H9 (cell line): Measurements from ENCODE around the gene SPAG4. TPM values are rescaled to one million over a fixed set of nuclear protein-coding genes. Genes with fewer than 3 reads are reported as not detected.

Experiments used
- DNase-seq: peaks from one replicate; pipeline ENCODE4 v3.0.0-alpha.2; 2017
- H2AFZ ChIP-seq: one replicate; pipeline ENCODE4 v1.6.1; 2013; ENCODE audit warnings: mild to moderate bottlenecking, low read length, control low read depth, moderate library complexity
- H2AK5ac ChIP-seq: 2 replicates; pipeline ENCODE4 v1.6.1; 2013; ENCODE audit warnings: low read length, control low read depth, mixed read lengths; ENCODE audit not compliant: insufficient read length
- H2BK120ac ChIP-seq: one replicate; pipeline ENCODE4 v1.6.1; 2013; ENCODE audit warnings: low read depth, mild to moderate bottlenecking, low read length, control low read depth, inconsistent platforms; ENCODE audit not compliant: poor library complexity, severe bottlenecking
- H2BK12ac ChIP-seq: 2 replicates; pipeline ENCODE4 v1.6.1; 2013; ENCODE audit warnings: low read length, control low read depth, mixed read lengths, low read depth; ENCODE audit not compliant: insufficient read length
- H2BK15ac ChIP-seq: 2 replicates; pipeline ENCODE4 v1.6.1; 2013; ENCODE audit warnings: low read depth, low read length, control low read depth
- H2BK20ac ChIP-seq: one replicate; pipeline ENCODE4 v1.6.1; 2013; ENCODE audit warnings: low read depth, mild to moderate bottlenecking, low read length, control low read depth, inconsistent platforms; ENCODE audit not compliant: poor library complexity, severe bottlenecking
- H2BK5ac ChIP-seq: 2 replicates; pipeline ENCODE4 v1.6.1; 2013; ENCODE audit warnings: low read length, control low read depth, mixed read lengths; ENCODE audit not compliant: insufficient read length
- H3K14ac ChIP-seq: 2 replicates; pipeline ENCODE4 v1.6.1; 2013; ENCODE audit warnings: low read length, control low read depth; ENCODE audit not compliant: insufficient read depth
- H3K18ac ChIP-seq: 2 replicates; pipeline ENCODE4 v1.6.1; 2013; ENCODE audit warnings: low read depth, mild to moderate bottlenecking, mixed read lengths, low read length, control low read depth; ENCODE audit not compliant: insufficient read length
- H3K23ac ChIP-seq: 2 replicates; pipeline ENCODE4 v1.6.1; 2013; ENCODE audit warnings: low read length, control low read depth, mixed read lengths, low read depth; ENCODE audit not compliant: insufficient read length
- H3K23me2 ChIP-seq: 2 replicates; pipeline ENCODE4 v1.6.1; 2013; ENCODE audit warnings: low read depth, mild to moderate bottlenecking, mixed read lengths, low read length, control low read depth; ENCODE audit not compliant: insufficient read length, poor library complexity, severe bottlenecking
- H3K27ac ChIP-seq: 2 replicates; pipeline ENCODE4 v1.5.1; 2013; ENCODE audit warnings: low read length, control low read depth, mixed read lengths, low read depth; ENCODE audit not compliant: insufficient read length
- H3K27me3 ChIP-seq: 2 replicates; pipeline ENCODE4 v1.6.1; 2013; ENCODE audit warnings: low read length, control low read depth, inconsistent platforms; ENCODE audit not compliant: insufficient read depth
- H3K4ac ChIP-seq: 2 replicates; pipeline ENCODE4 v1.6.1; 2013; ENCODE audit warnings: low read depth, mild to moderate bottlenecking, control low read depth, inconsistent platforms, low read length, moderate library complexity
- H3K4me1 ChIP-seq: 2 replicates; pipeline ENCODE4 v1.6.1; 2013; ENCODE audit warnings: low read length, control low read depth, inconsistent platforms; ENCODE audit not compliant: insufficient read depth
- H3K4me2 ChIP-seq: 2 replicates; pipeline ENCODE4 v1.6.1; 2013; ENCODE audit warnings: low read length, control low read depth, mixed read lengths; ENCODE audit not compliant: insufficient read length, insufficient read depth
- H3K56ac ChIP-seq: 2 replicates; pipeline ENCODE4 v1.6.1; 2013; ENCODE audit warnings: low read depth, mild to moderate bottlenecking, mixed read lengths, low read length, control low read depth; ENCODE audit not compliant: insufficient read length
- H3K79me1 ChIP-seq: 2 replicates; pipeline ENCODE4 v1.6.1; 2013; ENCODE audit warnings: low read depth, mild to moderate bottlenecking, moderate library complexity, low read length, control low read depth, inconsistent platforms; ENCODE audit not compliant: insufficient read depth, poor library complexity, severe bottlenecking
- H3K79me2 ChIP-seq: 2 replicates; pipeline ENCODE4 v1.6.1; 2013; ENCODE audit warnings: low read length, control low read depth, inconsistent platforms; ENCODE audit not compliant: insufficient read depth
- H3K9ac ChIP-seq: 2 replicates; pipeline ENCODE4 v1.6.1; 2013; ENCODE audit warnings: low read length, control low read depth, mixed read lengths; ENCODE audit not compliant: insufficient read length; ENCODE audit errors: extremely low read depth
- H3K9me3 ChIP-seq: one replicate; pipeline ENCODE4 v1.6.1; 2013; ENCODE audit warnings: low read depth, low read length, inconsistent platforms; ENCODE audit not compliant: control insufficient read depth
- H3T11ph ChIP-seq: one replicate; pipeline ENCODE4 v1.6.1; 2013; ENCODE audit warnings: mild to moderate bottlenecking, low read length, control low read depth, inconsistent platforms
- H4K20me1 ChIP-seq: one replicate; pipeline ENCODE4 v1.6.1; 2013; ENCODE audit not compliant: control insufficient read depth, insufficient read length, insufficient read depth
- H4K5ac ChIP-seq: 2 replicates; pipeline ENCODE4 v1.6.1; 2013; ENCODE audit warnings: low read depth, mild to moderate bottlenecking, mixed read lengths, low read length, control low read depth; ENCODE audit not compliant: insufficient read length
- H4K8ac ChIP-seq: replicated peaks from 2 replicates; pipeline ENCODE4 v1.6.1; 2013; ENCODE audit warnings: low read length, control low read depth, mixed read lengths, low read depth; ENCODE audit not compliant: insufficient read length
- H4K91ac ChIP-seq: 2 replicates; pipeline ENCODE4 v1.6.1; 2013; ENCODE audit warnings: low read depth, mild to moderate bottlenecking, moderate library complexity, mixed read lengths, low read length, control low read depth; ENCODE audit not compliant: insufficient read length
- H3K27ac Mint-ChIP-seq, 3 experiments: 2 replicates in 2 of 3; 3 replicates in 1 of 3; pipeline ENCODE4 v1.8.0; 2020 to 2021; ENCODE audit warnings: mixed read lengths in 3 of 3, mild to moderate bottlenecking in 1 of 3, moderate library complexity in 1 of 3
- H3K27me3 Mint-ChIP-seq: 2 replicates; pipeline ENCODE4 v1.8.0; 2021; ENCODE audit warnings: low read depth, mild to moderate bottlenecking, moderate library complexity, mixed read lengths
- H3K36me3 Mint-ChIP-seq, 3 experiments: 2 replicates in 2 of 3; 3 replicates in 1 of 3; pipeline ENCODE4 v1.8.0; 2020 to 2021; ENCODE audit warnings: low read depth in 3 of 3, mixed read lengths in 3 of 3; ENCODE audit not compliant: insufficient read depth in 1 of 3
- H3K4me1 Mint-ChIP-seq, 2 experiments: 2 replicates each; pipeline ENCODE4 v1.8.0; 2020; ENCODE audit warnings: mixed read lengths in 2 of 2
- H3K4me3 Mint-ChIP-seq, 2 experiments: 2 replicates in 1 of 2; 3 replicates in 1 of 2; pipeline ENCODE4 v1.8.0; 2020 to 2021; ENCODE audit warnings: mild to moderate bottlenecking in 2 of 2, mixed read lengths in 2 of 2, moderate library complexity in 1 of 2
- H3K9me3 Mint-ChIP-seq, 2 experiments: 2 replicates in 1 of 2; 3 replicates in 1 of 2; pipeline ENCODE4 v1.8.0; 2020; ENCODE audit warnings: mild to moderate bottlenecking in 2 of 2, mixed read lengths in 2 of 2, moderate library complexity in 1 of 2
- WGBS: extraction: QIAGEN DNeasy Blood & Tissue Kit; methylation state at CpG from one replicate; pipeline ENCODE4 v1.1.7; 2013; ENCODE audit warnings: missing lambda C conversion rate, low lambda C conversion rate, mixed read lengths; ENCODE audit not compliant: insufficient read length; ENCODE audit errors: extremely low coverage; 5-methylcytosine and 5-hydroxymethylcytosine counted together
- total RNA-seq: library from RNA; stranded (reverse); gene quantifications from 2 replicates; pipeline ENCODE4 v1.2.1, GENCODE V29; 2021
- TF ChIP-seq, protein P1 (sequence below): fragments of 200-600 bp; sonication (generic); conservative IDR thresholded peaks from 3 replicates; pipeline ENCODE4 v1.8.0; 2021; ENCODE audit warnings: antibody characterized with exemption, mild to moderate bottlenecking

The SPAG4 gene
- total RNA-seq, 1 experiment from 2014 or later = 4.9 TPM

DNA sequence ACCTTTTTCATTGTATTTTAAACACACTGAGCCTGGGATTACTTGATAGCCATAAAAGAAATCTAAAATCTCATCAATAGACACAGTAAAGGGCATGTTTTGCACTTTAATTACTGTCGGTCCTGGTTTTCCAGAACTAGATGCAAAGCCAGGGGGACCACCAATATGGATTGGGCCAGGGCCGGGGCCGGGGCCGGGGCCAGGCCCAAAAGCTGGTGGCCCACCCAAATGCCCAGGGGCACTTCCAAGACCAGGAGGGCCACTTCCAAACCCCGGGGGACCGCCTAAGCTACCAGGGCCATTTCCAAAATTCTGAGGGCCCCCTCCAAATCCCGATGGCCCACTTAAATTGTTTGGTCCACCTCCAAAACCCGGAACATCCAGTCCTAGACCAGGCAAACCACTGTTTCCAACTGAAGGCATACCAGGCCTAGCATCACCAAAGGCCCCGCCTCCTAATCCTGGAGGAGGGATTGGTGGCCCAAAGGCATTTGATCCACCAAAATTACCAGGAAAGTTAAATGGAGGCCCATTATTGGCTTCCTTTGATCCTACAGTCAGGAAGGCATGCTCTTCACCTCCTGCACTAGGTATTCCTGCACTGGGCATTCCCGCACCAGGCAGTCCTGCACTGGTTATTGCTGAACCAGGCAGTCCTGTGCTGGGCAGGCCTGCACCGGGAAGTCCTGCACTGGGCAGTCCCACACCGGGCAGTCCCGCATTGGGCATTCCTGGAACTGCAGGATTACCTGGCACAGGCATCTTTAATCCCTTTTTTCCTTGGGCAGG lies 37.2 kb downstream of the SPAG4 start:
- H3K79me1 ChIP-seq = peaks cover 5% of the 10 kb centered on the region
- no peak overlapping the region for H3K4ac ChIP-seq
- no CpG with 5 or more reads among the region's 13 CpGs for WGBS
- H4K20me1 ChIP-seq = peaks cover 4% of the 10 kb centered on the region
- H3K18ac ChIP-seq = no peak overlapping the region
- H3K27me3 ChIP-seq = no peaks in the 10 kb centered on the region
- no peak overlapping the region for H3K23ac ChIP-seq
- no peak overlapping the region for H2BK12ac ChIP-seq
- H3K9me3 ChIP-seq = no peaks in the 10 kb centered on the region
- Mint-ChIP-seq H3K27me3 (no peaks in the 10 kb centered on the region), H3K4me1 (peaks cover 7 to 8% of the 10 kb centered on the region in 2 experiments; a peak in 2 of 4 replicates), H3K36me3 (peaks cover 1 to 30% (median 26%) of the 10 kb centered on the region in 3 experiments; a peak in 6 of 7 replicates), H3K27ac (no peak overlapping the region), H3K4me3 (no peak overlapping the region), H3K9me3 (no peaks in the 10 kb centered on the region)
- no peak overlapping the region for H2BK15ac ChIP-seq
- H2BK120ac ChIP-seq = no peak overlapping the region
- TF ChIP-seq, protein P1, sequence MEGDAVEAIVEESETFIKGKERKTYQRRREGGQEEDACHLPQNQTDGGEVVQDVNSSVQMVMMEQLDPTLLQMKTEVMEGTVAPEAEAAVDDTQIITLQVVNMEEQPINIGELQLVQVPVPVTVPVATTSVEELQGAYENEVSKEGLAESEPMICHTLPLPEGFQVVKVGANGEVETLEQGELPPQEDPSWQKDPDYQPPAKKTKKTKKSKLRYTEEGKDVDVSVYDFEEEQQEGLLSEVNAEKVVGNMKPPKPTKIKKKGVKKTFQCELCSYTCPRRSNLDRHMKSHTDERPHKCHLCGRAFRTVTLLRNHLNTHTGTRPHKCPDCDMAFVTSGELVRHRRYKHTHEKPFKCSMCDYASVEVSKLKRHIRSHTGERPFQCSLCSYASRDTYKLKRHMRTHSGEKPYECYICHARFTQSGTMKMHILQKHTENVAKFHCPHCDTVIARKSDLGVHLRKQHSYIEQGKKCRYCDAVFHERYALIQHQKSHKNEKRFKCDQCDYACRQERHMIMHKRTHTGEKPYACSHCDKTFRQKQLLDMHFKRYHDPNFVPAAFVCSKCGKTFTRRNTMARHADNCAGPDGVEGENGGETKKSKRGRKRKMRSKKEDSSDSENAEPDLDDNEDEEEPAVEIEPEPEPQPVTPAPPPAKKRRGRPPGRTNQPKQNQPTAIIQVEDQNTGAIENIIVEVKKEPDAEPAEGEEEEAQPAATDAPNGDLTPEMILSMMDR = no peak
- no peak overlapping the region for H3K27ac ChIP-seq
- no peak overlapping the region for H2BK20ac ChIP-seq
- H4K8ac ChIP-seq = no peak overlapping the region
- no peaks in the 10 kb centered on the region for H3K4me1 ChIP-seq
- no peak overlapping the region for H2AFZ ChIP-seq
- no peak overlapping the region for H3K9ac ChIP-seq
- no peak overlapping the region for H4K91ac ChIP-seq
- DNase-seq = no peak
- no peak overlapping the region for H4K5ac ChIP-seq
- no peak overlapping the region for H3K14ac ChIP-seq
- H3K79me2 ChIP-seq = peaks cover 58% of the 10 kb centered on the region
- H3T11ph ChIP-seq = no peak overlapping the region
- no peaks in the 10 kb centered on the region for H3K23me2 ChIP-seq
- no peak overlapping the region for H2BK5ac ChIP-seq
- no peak overlapping the region for H2AK5ac ChIP-seq
- no peak overlapping the region for H3K4me2 ChIP-seq
- H3K56ac ChIP-seq = no peak overlapping the region
